GM12801 (cell line): ENCODE results near the gene CLMN.

Experiments
- CTCF ChIP-seq: IDR thresholded peaks from one replicate; pipeline ENCODE4 v1.5.1; 2011; ENCODE audit warnings: control low read depth; ENCODE audit not compliant: insufficient read length; ENCODE audit errors: extremely low read depth

Gene CLMN

GRCh38 chr14:95255013-95255412, 64.7 kb downstream of the CLMN start:
- no peak for TF ChIP-seq CTCF

- TF ChIP-seq CTCF: no peak
These were observed 65.4 kb downstream of the CLMN start for GRCh38 chr14:95254288-95254687.

- no peak for TF ChIP-seq CTCF
These were observed 66.6 kb downstream of the CLMN start for GRCh38 chr14:95253039-95253630.

GRCh38 chr14:95252219-95252618, 67.5 kb downstream of the CLMN start:
- no peak for TF ChIP-seq CTCF

GRCh38 chr14:95250936-95251335, 68.8 kb downstream of the CLMN start:
- no peak for TF ChIP-seq CTCF

- TF ChIP-seq CTCF: no peak
These were observed 69.5 kb downstream of the CLMN start for GRCh38 chr14:95250140-95250769.

- TF ChIP-seq CTCF: no peak
These were observed 71.3 kb downstream of the CLMN start for GRCh38 chr14:95248432-95248831.
